DMS79 (cell line): Measurements from ENCODE around the gene COQ8B.
A peak's percentile ranks its signal among the peaks of the same experiment; 100 is the strongest.
"Not testable (repeated sequence)": the region's sequence is repeated elsewhere in the genome, so short reads cannot be mapped to it uniquely, and the experiment has no call there.

Experiments
- DNase-seq: peaks from one replicate; lab custom pipeline; 2025; lab: John Stamatoyannopoulos, UW

COQ8B gene

DNA sequence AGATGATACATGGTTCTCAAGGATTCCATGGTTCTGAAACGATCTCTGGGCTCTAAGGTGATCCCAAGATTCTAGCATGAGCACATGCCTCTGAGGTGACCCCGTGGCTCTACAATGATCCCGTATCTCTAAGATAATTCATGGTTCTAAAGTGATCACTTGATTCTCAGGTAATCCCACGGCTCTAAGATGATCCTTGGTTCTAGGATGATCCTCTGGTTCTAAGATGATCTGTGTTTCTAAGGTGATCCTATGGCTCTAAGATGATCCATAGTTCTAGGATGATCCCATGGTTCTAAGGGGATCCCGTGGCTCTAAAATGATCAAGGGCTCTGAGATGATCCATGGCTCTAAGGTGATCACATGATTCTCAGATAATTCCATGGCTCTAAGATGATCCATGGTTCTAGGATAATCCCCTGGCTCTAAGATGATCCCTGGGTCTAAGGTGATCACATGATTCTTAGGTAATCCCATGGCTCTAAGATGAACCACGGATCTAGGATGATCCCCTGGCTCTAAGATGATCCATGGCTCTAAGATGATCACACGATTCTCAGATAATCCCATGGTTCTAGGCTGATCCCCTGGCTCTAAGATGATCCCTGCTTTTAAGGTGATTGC, 47.6 kb downstream of the COQ8B start:
- no peak for DNase-seq

DNA sequence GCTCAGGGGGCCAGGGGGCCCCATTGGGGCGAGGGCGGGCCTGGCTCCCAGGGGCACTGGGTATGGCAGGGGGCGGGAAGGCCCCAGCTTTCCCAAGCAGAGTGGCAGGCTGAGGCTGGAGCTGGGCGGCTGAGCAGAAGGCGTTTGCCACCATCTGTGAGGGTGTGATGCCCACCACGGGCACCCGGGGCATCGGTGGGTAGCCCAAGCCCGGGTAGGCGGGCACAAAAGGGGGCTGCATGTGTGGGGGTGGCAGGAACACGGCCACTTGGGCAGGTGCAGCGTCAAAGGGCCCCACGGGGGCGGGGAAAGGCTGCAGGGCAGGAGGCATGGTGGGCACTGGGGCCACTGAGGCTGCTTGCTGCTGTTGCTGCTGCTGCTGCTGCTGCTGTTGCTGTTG, 49.1 kb downstream of the COQ8B start:
- no peak for DNase-seq

DNA sequence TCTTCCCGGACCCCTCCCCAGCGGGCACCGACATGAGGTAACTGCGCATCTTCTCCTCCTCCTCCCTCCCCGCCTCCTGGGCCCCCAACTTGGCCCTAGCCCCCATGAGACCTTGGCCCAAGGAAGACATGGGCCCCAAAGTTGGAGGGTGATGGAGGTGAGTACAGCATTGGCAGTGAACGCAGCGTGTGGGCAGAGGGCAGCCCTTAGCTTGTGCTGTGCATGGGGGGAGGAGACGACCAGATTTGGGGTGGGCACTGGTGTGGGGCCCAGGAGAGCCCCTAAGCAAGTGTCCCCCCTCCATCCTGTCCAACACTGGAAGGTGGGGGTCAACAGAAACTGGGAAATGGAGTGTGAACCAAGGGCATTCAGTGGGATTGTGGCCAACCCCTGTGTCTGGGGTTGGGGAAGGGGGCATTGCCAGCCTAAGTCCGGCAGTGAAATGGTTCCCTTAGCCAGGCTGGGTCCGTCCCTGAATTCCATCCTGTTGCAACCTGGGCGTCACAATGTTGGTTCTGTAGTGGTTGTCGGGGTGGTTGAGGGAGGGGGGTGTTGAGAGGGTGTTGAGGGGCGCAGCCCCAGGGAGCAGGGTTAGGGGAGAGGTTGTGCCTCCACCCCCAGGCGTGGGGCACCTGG, 49.8 kb downstream of the COQ8B start:
- no peak for DNase-seq

DNA sequence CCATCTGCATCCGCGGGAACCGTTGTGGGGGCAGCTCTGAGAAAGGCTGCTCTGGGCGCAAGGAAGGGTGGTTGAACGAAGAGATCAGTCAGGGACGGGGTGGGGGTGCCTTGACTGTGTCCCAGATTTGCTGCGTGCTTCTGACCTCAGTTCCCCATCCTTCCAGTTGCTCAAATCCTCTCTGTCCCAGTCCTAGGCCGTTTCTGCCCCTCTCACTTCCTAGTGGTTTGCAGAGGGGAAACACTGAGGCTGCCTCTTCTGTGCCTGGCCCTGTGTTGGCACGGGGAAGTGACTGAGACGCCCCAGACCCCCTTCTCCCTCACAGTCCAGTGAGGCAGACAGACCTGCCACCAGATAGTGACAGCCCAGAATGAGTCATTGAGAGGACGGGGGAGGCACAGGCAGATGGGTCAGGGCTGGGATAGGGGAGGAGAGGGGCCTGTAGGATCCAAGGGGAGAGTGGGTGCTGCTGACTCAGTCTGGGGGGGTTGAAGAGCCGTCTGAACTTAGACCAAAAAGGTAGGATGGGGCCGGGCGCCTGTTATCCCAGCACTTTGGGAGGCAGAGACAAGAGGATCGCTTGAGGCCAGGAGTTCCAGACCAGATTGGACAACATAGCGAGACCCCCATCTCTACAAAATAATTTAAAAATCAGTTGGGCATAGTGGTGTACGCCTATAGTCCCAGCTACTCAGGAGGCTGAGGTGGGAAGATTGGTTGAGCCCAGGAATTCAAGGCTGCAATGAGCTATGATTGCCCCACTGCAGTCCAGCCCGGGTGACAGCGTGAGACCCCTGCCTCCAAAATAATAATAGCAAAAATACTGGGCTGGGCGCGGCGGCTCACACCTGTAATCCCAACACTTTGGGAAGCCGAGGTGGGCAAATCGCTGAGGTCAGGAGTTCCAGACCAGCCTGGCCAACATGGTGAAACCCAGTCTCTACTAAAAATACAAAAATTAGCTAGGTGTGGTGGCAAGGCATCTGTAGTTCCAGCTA, 52.7 kb downstream of the COQ8B start:
- no peak for DNase-seq

DNA sequence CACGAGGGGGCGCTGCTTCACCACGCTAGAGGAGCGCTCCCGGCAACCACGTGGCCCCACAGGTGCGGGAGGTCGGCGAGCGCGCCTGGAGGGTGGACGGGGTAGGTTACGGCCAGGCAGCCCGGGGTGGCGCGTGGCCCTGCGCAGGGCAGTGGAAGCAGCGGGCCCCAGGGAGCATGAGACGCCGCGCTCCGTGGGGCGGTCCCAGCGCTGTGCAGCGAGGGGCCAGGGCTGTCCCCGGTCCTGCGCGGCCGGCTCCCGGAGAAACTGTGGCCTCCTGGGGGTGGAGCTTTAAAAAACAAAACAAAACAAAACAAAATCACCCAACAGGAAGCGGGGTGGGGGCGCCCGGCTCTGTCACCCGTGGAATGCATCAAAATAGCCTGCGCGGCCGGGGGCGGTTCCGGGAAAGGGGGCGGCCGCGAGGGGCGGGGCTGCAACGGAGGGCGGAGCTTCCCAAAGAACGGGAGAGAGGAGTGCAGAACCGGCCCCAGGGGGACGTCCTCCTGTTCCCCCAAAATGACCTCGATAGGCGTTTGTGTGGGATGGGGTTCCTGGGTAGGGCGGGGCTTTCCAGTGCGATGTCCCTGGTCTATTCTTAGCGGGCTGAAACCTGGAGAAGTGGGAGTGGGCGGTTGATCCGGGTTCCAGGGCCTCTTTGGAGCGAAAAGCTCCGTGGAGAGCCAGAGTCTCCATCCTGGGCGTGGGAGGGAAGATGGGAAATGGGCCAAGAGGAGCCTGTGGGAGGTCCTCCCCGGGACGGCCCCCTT, 53.6 kb downstream of the COQ8B start:
- peak; percentile 61 for DNase-seq

DNA sequence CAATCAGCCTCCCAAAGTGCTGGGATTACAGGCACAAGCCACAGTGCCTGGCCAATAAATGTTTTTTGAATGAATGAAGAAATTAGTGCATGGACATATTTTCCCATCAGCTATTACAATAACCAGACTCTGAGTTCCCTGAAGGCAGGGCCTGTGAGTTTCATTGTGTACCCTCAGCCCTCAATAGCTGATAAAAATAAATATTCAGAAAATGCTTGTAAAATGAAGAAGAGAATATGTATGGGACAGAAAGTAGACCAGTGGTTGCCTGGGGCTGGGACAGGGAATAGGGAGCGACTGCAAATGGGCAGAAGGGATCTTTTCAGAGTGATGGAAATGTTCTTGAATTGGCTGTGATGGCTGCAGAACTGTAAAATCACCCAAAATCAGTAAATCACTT, 55.1 kb downstream of the COQ8B start:
- DNase-seq, result no peak

DNA sequence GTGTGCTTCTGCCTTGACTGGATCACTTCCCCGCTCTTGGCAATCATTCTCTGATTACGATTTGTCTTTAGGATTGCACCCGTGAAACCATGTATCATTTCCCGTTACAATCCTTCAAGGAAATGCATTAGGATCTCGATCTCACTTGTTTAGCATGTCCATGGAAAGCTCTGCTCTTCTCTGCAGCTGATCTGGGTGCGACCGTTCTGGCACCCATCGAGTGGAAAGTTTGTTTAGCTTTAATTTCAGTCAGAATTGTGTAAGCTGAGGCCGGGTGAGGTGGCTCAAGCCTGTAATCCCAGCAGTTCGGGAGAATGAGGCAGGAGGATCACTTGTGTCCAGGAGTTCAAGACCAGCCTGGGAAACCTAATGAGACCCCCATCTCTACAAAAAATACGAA, 57.1 kb downstream of the COQ8B start:
- DNase-seq, result no peak

DNA sequence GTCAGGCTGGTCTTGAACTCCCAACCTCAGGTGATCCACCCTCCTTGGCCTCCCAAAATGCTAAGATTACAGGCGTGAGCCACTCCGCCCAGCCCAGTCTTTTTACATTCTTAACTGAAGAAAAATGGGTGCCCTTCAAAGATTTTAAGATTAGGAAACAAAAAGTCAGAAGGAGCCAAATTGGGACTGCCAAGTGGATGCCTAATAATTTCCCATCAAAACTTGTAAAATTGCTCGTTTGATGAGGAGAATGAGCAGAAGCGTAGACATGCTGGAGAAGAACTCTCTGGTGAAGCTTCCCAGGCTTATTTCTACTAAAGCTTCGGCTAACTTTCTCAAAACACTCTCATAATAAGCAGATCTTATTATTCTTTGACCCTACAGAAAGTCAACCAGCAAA, 57.6 kb downstream of the COQ8B start:
- no peak for DNase-seq

DNA sequence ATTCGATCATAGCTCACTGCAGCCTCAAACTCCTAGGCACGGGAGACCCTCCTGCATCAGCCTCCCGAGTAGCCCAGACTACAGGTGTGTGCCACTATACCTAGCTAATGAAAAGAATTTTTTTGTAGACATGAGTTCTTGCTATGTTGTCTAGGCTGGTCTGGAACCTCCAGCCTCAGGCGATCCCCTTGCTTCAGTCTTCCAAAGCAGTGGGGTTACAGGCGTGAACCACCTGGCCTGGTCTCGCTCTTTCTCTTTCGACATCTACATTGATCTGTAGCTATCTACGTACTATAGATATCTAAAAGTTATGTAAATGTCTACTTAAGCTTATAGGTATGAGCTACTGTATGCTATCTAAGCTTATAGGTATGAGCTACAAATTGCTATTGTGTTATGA, 58.7 kb downstream of the COQ8B start:
- DNase-seq, result no peak

DNA sequence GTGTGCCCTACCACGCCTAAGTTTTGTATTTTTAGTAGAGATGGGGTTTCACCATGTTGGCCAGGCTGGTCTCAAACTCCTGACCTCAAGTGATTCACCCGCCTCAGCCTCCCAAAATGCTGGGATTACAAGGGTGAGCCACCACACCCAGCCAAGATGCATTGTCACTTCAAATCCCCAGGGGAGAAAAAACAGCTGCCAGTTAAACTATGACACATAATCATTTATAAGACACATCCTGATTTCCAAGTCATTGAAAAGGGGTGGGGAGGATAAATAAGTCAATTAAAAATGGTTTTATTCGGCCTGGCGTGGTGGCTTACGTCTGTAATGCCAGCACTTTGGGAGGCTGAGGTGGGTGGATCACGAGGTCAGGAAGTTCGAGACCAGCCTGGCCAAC, 61.0 kb downstream of the COQ8B start:
- DNase-seq, result not testable (repeated sequence)

DNA sequence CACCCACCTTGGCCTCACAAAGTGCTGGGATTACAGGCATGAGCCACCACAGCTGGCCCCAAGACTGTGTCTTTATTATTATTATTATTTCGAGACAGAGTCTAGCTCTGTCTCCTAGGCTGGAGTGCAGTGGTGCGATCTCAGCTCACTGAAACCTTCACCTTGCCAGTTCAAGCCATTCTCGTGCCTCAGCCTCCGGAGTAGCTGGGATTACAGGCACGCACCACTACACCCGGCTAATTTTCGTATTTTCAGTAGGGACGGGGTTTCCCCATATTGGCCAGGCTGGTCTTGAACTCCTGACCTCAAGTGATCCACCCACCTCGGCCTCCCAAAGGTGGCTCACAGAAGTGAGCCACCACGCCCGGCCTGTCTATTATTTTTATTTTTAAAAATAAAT, 64.4 kb downstream of the COQ8B start:
- not testable (repeated sequence) for DNase-seq

DNA sequence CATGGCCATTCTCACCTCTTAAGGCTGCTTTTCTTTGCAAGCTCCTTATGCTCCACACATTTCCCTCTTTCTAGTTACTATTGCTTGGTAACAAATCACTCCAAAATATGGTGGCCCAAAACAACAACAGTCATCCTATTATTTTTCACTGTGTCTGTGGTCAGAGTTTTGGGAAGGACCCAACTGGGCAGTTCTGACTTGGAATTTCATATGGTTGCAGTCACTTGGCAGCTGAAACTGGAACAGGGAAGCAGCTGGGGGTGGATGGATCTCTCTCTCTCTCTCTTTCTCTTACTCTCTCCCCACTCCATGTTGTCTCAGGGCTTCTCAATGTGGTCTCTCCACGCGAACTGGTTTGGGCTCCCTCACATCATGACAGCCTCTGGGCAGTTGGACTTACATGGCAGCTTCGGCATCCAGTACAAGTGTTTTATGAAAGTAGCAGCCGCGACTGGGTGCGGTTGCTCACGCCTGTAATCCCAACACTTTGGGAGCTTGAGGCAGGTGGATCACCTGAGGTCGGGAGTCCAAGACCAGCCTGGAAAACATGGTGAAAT, 65.9 kb downstream of the COQ8B start:
- DNase-seq, result no peak

DNA sequence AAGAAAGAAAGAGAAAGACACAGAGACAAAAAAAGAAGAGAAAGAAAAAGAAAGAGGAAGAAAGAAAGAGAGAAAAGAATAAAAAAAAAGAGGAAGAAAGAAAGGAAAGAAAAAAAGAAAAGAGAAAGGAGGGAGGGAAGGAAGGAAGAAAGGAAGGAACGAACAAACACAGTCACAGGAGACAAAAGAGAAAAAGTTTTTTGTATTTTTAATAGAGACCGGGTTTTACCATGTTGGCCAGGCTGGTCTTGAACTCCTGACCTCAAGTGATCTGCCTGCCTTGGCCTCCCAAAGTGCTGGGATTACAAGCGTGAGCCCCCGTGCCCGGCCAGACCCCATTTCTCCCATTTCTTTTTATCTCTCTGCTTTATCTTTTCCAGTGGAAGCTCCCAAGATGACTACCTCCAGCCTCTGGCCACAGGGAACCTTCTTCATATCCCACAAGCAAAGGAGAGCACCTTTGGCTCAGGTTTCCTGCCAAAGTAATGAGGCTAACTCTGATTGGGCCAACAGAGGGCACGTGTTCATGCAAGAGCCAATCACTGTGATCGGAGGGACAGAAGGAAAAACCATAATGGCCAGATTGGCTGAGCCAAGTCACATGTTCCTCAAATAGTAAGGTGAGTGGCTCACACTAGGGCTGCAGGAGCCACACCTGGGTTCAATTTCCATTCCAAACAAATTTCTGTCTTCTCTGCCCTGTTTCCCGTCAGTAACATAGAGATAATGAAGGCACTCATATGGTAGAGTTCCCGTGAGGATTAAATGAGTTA, 66.6 kb downstream of the COQ8B start:
- DNase-seq, result not testable (repeated sequence)

DNA sequence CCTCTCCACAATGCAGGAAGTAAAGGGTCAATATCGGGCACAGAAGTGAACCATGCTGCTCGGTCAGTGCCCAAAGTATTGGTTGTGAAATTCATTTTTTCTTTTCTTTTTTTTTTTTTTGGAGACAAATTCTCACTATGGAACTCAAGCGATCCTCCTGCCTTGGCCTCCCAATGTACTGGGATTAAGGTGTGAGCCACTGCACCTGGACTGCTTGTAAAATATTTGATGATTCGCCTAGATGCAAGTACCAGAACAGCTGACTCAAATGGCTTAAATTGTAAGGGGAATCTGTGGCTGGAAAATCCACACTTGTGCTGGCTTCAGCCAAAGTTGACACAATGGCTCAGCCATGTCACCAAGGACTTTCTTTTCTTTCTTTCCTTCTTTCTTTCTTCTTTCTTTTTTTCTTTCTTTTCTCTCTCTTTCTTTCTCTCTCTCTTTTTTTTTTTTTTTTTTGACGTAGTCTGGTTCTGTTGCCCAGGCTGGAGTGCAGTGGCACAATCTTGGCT, 69.9 kb downstream of the COQ8B start:
- no peak for DNase-seq

DNA sequence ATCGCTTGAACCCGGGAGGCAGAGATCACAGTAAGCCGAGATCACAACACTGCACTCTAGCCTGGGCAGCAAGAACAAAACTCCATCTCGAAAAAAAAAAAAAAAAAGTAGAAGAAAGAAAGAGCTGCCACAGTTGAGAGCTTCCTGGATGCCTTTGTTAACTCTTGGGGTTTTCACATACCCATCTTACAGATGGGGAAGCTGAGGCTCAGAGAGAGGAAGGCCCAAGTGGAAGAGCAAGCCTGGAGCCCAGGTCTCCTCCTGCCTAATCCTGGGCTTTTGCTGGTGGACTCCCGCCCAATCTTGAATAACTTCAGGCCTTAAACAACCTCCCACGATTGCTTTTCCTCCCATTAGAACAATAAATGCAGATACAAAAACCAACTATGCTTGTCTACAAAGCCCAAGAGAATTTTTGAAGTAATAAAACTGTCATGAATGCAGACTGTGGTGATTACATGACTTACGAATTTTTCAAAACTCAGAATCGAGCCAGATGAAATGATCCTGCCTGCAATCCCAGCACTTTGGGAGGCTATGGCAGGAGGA, 73.9 kb downstream of the COQ8B start:
- DNase-seq, result no peak

DNA sequence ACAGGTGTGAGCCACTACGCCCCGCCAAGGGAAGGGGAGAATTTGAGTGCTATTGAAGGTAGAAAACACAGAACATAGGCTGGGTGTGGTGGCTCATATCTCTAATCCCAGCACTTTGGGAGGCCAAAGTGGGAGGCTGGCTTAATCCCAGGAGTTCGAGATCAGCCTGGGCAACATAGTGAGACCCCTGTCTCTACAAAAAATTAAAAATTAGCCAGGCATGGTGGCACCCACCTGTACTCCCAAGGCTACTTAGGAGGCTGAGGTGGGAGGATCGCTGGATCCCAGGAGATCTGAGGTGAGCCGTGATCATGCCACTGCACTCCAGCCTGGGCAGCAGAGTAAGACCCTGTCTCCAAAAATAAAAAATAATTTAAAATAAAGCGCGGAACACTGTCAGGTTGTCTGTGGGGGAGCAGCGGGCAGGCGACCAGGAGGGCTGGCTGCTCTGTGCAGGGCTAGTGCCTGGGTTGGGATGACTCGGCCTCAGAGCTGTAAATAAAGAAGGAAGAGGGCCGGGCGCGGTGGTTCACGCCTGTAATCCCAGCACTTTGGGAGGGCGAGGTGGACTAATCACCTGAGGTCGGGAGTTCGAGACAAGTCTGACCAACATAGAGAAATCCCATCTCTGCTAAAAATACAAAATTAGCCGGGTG, 74.5 kb downstream of the COQ8B start:
- DNase-seq, result no peak
